H1 (cell line): Measurements from ENCODE around the gene CLGN.

Experiments used
- CHD2 ChIP-seq: IDR thresholded peaks from 2 replicates; pipeline ENCODE4 v1.6.1; 2012; ENCODE audit warnings: low read length, improper control_type of control experiment
- EP300 ChIP-seq, 2 experiments: IDR thresholded peaks; 1 replicate in 1 of 2; 2 replicates in 1 of 2; pipeline ENCODE4 v1.6.1; 2011 to 2012; ENCODE audit warnings: low read depth in 2 of 2, low read length in 2 of 2, mild to moderate bottlenecking in 2 of 2, borderline replicate concordance in 1 of 2, inconsistent platforms in 1 of 2, moderate library complexity in 1 of 2
- EZH2 ChIP-seq: fragments of 200-600 bp; sonication (generic); IDR thresholded peaks from 2 replicates; pipeline ENCODE4 v1.7.1; 2012; ENCODE audit warnings: low read depth, mild to moderate bottlenecking, moderate library complexity, low read length, inconsistent platforms; ENCODE audit not compliant: severe bottlenecking
- JUN ChIP-seq: IDR thresholded peaks from 2 replicates; pipeline ENCODE4 v1.6.1; 2011; ENCODE audit warnings: low read depth, mild to moderate bottlenecking, improper control_type of control experiment, low read length
- KDM1A ChIP-seq: fragments of 200-600, 300-600 bp; sonication (generic); IDR thresholded peaks from 2 replicates; pipeline ENCODE4 v1.7.1; 2016; ENCODE audit warnings: mild to moderate bottlenecking, low read length, borderline replicate concordance
- KDM5A ChIP-seq: fragments of 200-600 bp; IDR thresholded peaks from 2 replicates; pipeline ENCODE4 v1.7.1; 2012; ENCODE audit warnings: mild to moderate bottlenecking, low read length, inconsistent platforms, mixed read lengths
- POLR2A ChIP-seq, 2 experiments: IDR thresholded peaks; 1 replicate in 1 of 2; 2 replicates in 1 of 2; pipeline ENCODE4 v1.6.1; 2011; ENCODE audit warnings: low read depth in 2 of 2, low read length in 2 of 2, mild to moderate bottlenecking in 2 of 2; ENCODE audit errors: control extremely low read depth in 1 of 2
- RAD21 ChIP-seq, 2 experiments: IDR thresholded peaks in 1 of 2; conservative IDR thresholded peaks in 1 of 2; 2 replicates each; pipeline ENCODE4 v1.6.1; 2011; ENCODE audit warnings: low read depth in 2 of 2, low read length in 2 of 2, improper control_type of control experiment in 1 of 2, inconsistent platforms in 1 of 2, mild to moderate bottlenecking in 1 of 2, moderate library complexity in 1 of 2
- RNF2 ChIP-seq: fragments of 200-900, 300-1000 bp; sonication (generic); IDR thresholded peaks from 2 replicates; pipeline ENCODE4 v1.7.1; 2016; ENCODE audit warnings: borderline replicate concordance, low read depth, mild to moderate bottlenecking, antibody characterized with exemption, low read length; ENCODE audit not compliant: poor library complexity, severe bottlenecking; ENCODE audit errors: missing control alignments
- SP2 ChIP-seq: IDR thresholded peaks from 2 replicates; pipeline ENCODE4 v1.6.1; 2012; ENCODE audit warnings: mild to moderate bottlenecking, low read length, inconsistent platforms
- SRF ChIP-seq: IDR thresholded peaks from 2 replicates; pipeline ENCODE4 v1.6.1; 2011; ENCODE audit warnings: mild to moderate bottlenecking, low read depth, low read length, moderate library complexity
- YY1 ChIP-seq: IDR thresholded peaks from 2 replicates; pipeline ENCODE4 v1.6.1; 2011; ENCODE audit warnings: low read depth, mild to moderate bottlenecking, low read length
- TF ChIP-seq, protein P1 (sequence below), 3 experiments: IDR thresholded peaks; 1 replicate in 2 of 3; 2 replicates in 1 of 3; pipeline versions ENCODE4 v1.5.1 to v1.6.1; 2011; ENCODE audit warnings: low read length in 3 of 3, mild to moderate bottlenecking in 3 of 3, inconsistent platforms in 2 of 3, low read depth in 1 of 3, moderate library complexity in 1 of 3; ENCODE audit not compliant: insufficient read depth in 1 of 3; ENCODE audit errors: control extremely low read depth in 1 of 3

DNA sequence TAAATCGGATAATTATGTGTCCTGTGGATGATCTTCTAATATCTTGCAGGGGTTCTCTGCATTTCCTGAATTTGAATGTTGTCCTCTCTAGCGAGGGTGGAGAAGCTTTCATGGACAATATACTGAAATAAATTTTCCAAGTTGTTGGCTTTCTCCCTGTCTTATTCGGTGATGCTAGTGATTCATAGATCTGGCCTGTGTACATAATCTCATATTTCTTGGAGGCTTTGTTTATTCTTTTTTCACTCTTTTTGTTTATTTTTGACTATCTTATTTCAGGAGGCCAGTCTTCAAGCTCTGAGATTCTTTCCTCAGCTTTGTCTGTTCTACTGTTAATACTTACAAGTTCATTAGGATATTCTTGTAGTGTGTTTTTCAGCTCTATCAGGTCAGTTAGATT, 20.7 kb upstream of the CLGN start:
- TF ChIP-seq, protein P1, sequence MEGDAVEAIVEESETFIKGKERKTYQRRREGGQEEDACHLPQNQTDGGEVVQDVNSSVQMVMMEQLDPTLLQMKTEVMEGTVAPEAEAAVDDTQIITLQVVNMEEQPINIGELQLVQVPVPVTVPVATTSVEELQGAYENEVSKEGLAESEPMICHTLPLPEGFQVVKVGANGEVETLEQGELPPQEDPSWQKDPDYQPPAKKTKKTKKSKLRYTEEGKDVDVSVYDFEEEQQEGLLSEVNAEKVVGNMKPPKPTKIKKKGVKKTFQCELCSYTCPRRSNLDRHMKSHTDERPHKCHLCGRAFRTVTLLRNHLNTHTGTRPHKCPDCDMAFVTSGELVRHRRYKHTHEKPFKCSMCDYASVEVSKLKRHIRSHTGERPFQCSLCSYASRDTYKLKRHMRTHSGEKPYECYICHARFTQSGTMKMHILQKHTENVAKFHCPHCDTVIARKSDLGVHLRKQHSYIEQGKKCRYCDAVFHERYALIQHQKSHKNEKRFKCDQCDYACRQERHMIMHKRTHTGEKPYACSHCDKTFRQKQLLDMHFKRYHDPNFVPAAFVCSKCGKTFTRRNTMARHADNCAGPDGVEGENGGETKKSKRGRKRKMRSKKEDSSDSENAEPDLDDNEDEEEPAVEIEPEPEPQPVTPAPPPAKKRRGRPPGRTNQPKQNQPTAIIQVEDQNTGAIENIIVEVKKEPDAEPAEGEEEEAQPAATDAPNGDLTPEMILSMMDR (IDR thresholded peaks at IDR 0.05; ENCODE audit: control extremely low read depth in 1 of 3, insufficient read depth in 1 of 3, low read depth in 1 of 3, low read length in 3 of 3) = no peak
- no peak for TF ChIP-seq YY1
- TF ChIP-seq RAD21 (IDR thresholded peaks at IDR 0.05 in 1 of 2, conservative IDR thresholded peaks at IDR 0.05 in 1 of 2; ENCODE audit: low read depth in 2 of 2, low read length in 2 of 2) = no peak
- no peak for TF ChIP-seq CHD2
- no peak for TF ChIP-seq KDM1A
- no peak for TF ChIP-seq POLR2A (IDR thresholded peaks at IDR 0.05; ENCODE audit: control extremely low read depth in 1 of 2, low read depth in 2 of 2, low read length in 2 of 2)
- TF ChIP-seq EZH2 = no peak
- TF ChIP-seq JUN = no peak
- TF ChIP-seq SP2 = no peak
- TF ChIP-seq SRF = no peak
- TF ChIP-seq EP300 (IDR thresholded peaks at IDR 0.05; ENCODE audit: borderline replicate concordance in 1 of 2, low read depth in 2 of 2, low read length in 2 of 2) = no peak
- TF ChIP-seq RNF2 = no peak
- no peak for TF ChIP-seq KDM5A
